Stimulated activated CD8-positive, alpha-beta memory T cell treated with anti-CD3 and anti-CD28 coated beads, Interleukin-7, amount 100 ng/mL, for 4 hours (primary cell): Measurements from ENCODE around the gene SUGCT.

Experiments
- DNase-seq, 2 donors: peaks; one replicate each; pipeline ENCODE4 v3.0.0-alpha.2; 2020; ENCODE audit warnings: low read depth in 2 of 2

SUGCT gene

GRCh38 chr7:40865441-40866233 lies 730.8 kb downstream of the SUGCT start:
- DNase-seq = no peak

DNA sequence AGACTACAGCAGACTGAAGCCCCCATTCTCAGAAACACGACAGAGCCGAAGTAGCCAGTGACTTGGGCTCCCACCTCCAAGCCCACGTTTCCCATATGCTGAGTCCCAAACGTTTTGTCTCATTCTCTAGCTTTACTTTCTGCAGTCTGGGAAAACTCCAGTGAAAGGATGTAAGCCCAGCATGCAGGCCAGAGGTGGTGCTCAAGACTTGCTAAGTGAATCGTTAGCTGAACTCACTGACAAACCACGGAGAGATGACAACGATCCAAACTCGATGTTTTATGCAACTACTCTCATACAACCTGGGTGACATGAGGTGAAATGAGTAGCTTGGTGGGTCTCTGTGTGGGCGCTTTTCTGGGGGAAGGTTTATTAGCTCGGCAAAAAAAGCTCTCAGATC lies 731.8 kb downstream of the SUGCT start:
- no peak for DNase-seq

DNA sequence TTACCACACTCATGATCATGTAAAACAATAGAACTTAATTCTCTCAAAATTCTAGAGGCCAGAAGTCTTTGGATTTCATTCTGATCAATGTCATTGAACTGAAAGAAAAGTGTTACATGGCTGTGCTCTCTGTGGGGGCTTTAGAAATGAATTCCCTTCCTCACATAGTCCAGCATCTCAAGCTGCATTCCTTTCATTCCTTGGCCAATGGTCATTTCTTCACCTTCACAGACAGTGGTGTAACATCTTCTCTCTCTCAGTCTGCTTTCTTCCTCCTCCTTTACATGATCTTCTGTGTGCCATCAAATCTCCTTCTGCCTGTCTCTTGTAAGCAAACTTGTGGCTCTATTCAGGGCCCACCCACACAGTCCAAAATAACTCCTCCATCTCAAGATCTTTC lies 735.3 kb downstream of the SUGCT start:
- no peak for DNase-seq

- DNase-seq = no peak
Observed at GRCh38 chr7:40873248-40873647, 738.4 kb downstream of the SUGCT start.

- DNase-seq = no peak
Observed at GRCh38 chr7:40874756-40875155, 740.0 kb downstream of the SUGCT start.

DNA sequence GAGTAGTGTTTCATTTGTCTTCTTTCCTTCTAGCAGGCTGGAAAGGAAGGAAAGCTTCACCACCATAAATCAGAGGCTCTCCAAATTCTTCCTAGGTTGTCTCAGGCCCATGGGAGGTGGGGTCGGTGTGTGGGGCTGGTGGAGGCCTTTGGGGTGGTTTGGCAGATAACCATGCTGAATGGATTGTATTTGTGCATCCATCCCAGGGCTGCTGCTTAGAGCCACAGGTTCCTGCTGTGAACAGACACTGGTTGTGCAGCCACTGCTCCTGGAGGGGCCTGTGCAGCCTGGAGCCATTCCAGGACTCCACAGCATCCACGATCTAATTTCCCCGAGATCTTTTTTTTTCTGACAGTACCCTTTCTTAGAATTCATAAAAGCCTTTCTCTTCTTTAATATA lies 741.8 kb downstream of the SUGCT start:
- no peak for DNase-seq

- no peak for DNase-seq
Observed at GRCh38 chr7:40879941-40880543, 745.2 kb downstream of the SUGCT start.

DNA sequence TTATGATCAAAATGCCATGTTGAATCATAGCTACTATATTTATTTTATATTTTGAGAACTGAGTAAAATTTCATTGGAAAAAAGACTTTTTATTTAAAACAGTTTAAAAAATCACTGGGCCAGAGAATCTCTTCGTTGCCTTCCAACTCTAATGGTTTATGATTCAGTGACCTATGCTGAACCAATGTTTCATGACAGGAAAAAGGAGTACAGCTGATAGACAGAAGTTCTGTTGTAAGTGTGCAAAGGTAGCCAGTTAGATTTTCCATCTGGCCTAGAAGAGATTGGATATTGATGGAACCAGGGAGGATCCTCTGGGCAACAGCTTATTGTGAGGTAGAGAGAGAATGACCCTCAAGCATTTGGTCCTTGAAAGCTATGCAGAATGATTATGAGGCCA lies 745.8 kb downstream of the SUGCT start:
- no peak for DNase-seq

DNA sequence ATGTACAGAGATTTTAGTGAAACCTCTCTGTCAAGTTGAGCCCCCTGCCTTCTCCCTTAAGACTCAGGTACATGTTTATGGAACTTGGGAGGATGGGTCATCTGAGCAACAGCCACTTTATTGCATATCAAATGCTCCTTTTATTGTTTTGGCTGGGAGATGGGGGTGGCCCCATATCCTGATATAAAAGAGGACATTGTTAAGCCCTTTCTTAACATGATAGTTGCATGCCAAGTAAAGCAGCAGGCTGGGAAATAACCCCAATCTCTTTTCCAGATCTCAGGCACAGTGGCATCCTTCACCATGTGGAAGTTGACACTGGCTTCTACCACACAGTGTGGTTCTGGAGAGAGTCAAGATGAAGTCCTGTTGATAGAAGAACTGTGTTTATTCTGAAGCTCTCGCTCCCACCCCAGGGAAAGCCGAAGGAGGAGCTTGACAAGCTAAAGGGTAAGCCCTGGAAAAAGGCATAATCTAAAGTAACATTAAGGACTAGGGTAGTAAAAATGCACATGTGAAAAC lies 746.7 kb downstream of the SUGCT start:
- DNase-seq = no peak

- DNase-seq = no peak
Observed at GRCh38 chr7:40882071-40882658, 747.4 kb downstream of the SUGCT start.

DNA sequence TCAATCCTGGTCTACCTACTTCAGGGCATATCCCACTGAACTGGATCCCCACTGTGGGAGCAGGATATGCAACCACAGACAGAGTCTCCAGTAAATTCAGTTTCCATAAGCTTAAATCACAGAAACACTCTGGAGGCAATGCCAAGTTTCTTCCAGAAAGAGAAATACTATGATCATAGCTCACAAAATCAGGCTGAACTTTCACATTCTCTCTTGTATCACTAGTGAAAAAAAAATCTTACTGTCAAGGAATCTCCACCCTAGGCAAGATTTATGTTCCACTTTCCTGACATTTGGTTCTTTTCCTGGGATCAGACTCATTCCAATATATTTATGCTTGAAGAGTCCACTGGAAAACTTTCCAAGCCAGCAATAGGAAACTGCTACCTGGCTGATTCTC lies 749.0 kb downstream of the SUGCT start:
- DNase-seq = no peak

DNA sequence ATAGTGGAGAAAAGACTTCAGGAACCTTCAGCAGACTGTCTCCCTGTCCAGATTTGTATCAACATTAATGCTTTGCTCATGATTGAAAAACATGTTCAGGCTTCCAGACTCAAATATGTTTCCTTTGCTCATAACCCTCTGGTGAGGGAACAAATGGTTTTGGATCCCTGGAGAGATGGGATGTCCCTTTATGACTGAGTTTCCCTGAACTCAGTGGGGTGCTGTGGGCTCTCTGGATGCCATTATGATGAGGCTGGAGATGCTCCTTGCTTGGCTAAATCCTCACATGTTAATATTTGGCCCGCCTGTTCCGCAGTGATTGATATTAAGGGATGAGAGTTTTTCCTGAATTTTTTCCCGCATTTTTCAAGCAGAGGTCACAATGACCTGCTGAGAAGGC lies 749.4 kb downstream of the SUGCT start:
- DNase-seq = no peak

- no peak for DNase-seq
Observed at GRCh38 chr7:40885503-40885902, 750.7 kb downstream of the SUGCT start.

GRCh38 chr7:40887099-40887498 lies 752.3 kb downstream of the SUGCT start:
- no peak for DNase-seq

DNA sequence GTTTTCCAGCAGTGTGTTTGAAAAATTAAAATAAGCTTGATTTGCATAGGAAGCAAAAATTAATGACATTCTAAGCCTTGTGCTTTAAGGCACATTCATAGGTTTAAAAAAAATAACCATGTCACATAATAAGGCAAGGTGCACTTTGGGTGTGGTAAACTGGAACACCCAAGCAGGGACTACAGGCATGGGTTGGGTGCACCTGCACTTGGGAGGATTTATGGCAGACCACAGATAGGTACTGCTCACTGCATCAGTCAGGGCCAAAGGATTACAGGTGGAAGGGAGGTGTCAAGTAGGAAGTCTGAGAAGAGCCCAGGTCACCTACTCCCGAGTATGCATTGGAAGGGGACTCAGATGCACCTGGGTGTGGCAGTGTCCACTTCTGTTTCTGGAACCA lies 753.7 kb downstream of the SUGCT start:
- no peak for DNase-seq

GRCh38 chr7:40889099-40889498 lies 754.3 kb downstream of the SUGCT start:
- no peak for DNase-seq

DNA sequence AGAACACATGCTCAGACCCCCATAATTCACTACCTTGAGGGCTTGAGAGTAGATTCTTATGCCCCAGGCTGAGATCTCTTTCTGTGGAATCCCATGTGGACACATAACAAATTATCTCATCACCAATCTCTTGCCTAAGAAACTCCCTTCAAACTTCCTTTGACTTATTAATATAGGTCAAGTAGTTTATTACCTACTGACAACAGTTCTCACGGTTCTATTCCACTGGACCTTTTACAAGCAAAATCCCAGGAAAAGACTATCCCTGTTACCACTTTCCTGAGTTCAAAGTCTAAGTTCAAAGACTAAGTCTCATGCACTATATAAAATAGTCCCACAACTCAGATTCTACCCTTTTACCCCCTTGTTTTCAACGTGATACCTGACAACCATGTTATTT lies 754.7 kb downstream of the SUGCT start:
- no peak for DNase-seq

DNA sequence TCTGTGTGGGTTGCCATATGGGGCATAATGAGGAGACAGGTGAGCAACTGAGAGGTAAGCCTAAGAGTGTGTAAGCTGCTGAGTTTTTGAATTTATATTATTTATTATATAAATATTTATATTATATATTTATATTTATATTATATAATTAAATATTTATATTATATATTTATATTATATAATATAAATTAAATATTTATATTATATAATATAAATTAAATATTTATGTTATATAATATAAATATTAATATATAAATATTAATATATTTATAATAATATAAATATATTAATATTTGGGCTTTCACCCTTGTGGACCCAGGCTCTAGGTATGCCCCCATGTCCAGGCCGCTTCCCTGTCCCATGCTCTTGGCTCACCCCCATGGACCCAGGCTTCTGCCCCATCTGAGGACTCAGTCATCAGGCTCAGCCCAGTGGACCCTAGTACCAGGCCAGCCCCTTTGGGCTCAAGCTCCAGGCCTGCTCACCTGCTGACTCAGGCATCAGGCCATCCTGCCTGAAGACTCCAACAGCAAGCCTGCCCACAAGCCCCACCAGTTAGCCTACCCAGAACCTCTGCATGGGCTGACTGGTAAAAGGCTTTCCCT lies 755.4 kb downstream of the SUGCT start:
- DNase-seq = no peak

GRCh38 chr7:40891232-40891631 lies 756.4 kb downstream of the SUGCT start:
- no peak for DNase-seq

- no peak for DNase-seq
Observed at GRCh38 chr7:40899151-40899550, 764.3 kb downstream of the SUGCT start.

DNA sequence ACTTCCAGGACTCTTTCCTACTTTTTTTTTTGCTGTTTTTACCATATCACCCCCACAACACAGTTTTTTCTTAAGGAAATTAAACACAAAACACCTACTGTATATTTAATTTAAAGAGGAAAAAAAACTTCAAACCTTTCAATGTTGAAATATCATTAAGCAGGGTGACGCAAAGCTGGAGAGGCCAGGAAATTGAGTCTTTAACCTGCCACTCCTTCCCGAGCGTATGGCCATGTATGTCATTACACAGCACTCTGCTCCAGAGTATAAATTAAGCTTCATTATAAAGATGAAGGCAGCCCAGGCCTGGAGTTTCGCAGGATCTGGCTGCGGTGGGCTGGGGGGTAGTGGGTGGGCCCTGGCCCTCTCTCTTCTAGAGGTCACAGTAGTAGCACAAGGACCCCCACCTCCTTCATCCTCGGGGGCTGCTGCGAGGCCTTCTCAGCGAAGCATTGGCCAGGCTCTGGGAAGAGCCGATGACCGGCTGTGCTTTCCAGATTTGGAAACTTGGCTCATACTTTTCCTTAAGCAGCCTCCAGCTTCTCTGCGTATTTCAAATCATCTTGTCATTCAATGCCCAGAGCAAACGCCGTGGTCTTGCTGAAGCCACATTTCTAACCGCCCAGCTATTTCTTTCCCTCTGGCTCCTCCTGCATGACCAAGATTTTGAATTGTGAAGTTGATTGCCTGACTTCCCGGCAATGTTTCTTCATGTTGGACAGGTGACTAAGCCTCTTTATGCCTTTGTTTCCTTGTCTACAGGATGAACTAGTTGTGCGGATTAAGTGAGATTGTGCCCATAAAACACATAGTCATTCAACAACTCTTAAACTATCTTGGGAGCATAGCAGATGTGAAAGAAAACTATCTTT lies 765.1 kb downstream of the SUGCT start:
- DNase-seq = no peak

GRCh38 chr7:40903872-40904271 lies 769.1 kb downstream of the SUGCT start:
- DNase-seq = no peak
